ENCODE data around the gene WDHD1. TPM values are rescaled to one million over a fixed set of nuclear protein-coding genes. Genes with fewer than 3 reads are reported as not detected.
"Not testable (repeated sequence)": the region's sequence is repeated elsewhere in the genome, so short reads cannot be mapped to it uniquely, and the experiment has no call there.

The WDHD1 gene
- total and polyA plus RNA-seq, 10 donors = 1.4 to 6.3 (median 3.8) TPM

DNA sequence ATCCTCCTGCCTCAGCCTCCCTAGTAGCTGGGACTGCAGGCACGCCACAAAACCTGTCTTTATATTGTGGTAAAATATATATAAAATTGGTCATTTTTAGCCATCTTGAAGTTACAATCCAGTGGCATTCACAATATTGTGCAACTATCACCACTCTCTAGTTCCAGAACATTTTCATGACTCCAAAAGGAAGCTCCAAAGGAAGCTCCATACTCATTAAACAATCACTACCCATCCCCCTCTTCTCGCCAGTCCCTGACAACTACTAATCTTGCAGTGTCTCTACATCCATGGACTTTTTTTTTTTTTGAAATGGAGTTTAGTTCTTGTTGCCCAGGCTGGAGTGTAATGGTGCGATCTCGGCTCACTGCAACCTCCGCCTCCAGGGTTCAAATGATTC is 127.3 kb downstream of the WDHD1 start:
- H3K27ac ChIP-seq = peak overlapping the region in 1 of 8 donors; percentile 90
- no peaks in the 10 kb centered on the region for H3K9me3 ChIP-seq
- DNase-seq = no peak
- H3K27me3 ChIP-seq (replicated peaks in 1 of 7) = no peaks in the 10 kb centered on the region
- no peaks in the 10 kb centered on the region for H3K36me3 ChIP-seq
- no peak for TF ChIP-seq CTCF (IDR thresholded peaks at IDR 0.05 in 8 of 11, conservative IDR thresholded peaks at IDR 0.05 in 3 of 11)
- TF ChIP-seq POLR2AphosphoS5 (IDR thresholded peaks at IDR 0.05) = no peak
- TF ChIP-seq POLR2A (IDR thresholded peaks at IDR 0.05) = no peak
- H3K4me1 ChIP-seq = peaks cover 5 to 54% (median 30%) of the 10 kb centered on the region in 6 donors
- intact Hi-C loops (cut with DNase I; ENCODE audit: low total_unique reads) = no loop called here
- H3K4me3 ChIP-seq = no peak overlapping the region
- WGBS, 5 donors = 93 to 100% (median 95%) methylated on average over 5 of the region's 5 CpGs

GRCh38 chr14:54897809-54898555 is 128.9 kb downstream of the WDHD1 start:
- DNase-seq; H3K27ac ChIP-seq; H3K27me3 ChIP-seq (replicated peaks in 1 of 7); H3K4me3 ChIP-seq; intact Hi-C loops (cut with DNase I; ENCODE audit: low total_unique reads); H3K9me3 ChIP-seq; H3K36me3 ChIP-seq: not testable (repeated sequence)
- WGBS, 5 donors = 90 to 96% (median 94%) methylated on average over 5 of the region's 5 CpGs
- H3K4me1 ChIP-seq = peaks cover 5 to 56% (median 26%) of the 10 kb centered on the region in 6 donors

DNA sequence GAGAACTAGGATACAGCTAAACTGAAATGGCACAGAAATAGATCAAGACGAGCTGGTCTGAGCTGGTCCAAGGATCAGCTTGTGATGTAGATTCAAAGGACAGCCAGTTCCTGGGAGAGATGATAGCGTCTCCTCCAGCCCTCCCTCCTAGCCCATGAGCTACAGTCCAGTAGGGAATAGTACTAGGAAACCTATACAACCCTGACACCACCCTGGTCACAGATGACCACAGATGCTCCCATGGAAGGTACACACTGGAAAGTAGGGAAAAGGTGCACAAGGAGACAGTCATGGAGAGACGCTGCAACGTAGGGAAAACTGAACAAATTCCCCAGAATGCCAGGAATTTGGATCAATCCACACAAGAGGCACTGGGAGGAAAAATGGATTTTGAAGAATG is 131.2 kb downstream of the WDHD1 start:
- H3K27ac ChIP-seq = no peak overlapping the region

GRCh38 chr14:54894995-54895394 is 131.9 kb downstream of the WDHD1 start:
- peaks cover 0 to 67% (median 18%) of the 10 kb centered on the region in 6 donors for H3K4me1 ChIP-seq
- no peak for TF ChIP-seq POLR2AphosphoS5 (IDR thresholded peaks at IDR 0.05)
- 59 to 77% (median 74%) methylated on average over 3 of the region's 3 CpGs for WGBS, 5 donors
- intact Hi-C loops (cut with DNase I; ENCODE audit: low total_unique reads) = no loop called here
- H3K27ac ChIP-seq = no peak overlapping the region
- no peaks in the 10 kb centered on the region for H3K9me3 ChIP-seq
- DNase-seq = no peak
- H3K27me3 ChIP-seq (replicated peaks in 1 of 7) = no peaks in the 10 kb centered on the region
- H3K4me3 ChIP-seq = no peak overlapping the region
- no peaks in the 10 kb centered on the region for H3K36me3 ChIP-seq

More for the DNA sequence above, 131.2 kb downstream of the WDHD1 start:
- WGBS, 5 donors = 72 to 91% (median 87%) methylated on average over 4 of the region's 4 CpGs
- peaks cover 0 to 67% (median 23%) of the 10 kb centered on the region in 6 donors for H3K4me1 ChIP-seq
- intact Hi-C loops (cut with DNase I; ENCODE audit: low total_unique reads) = no loop called here
- H3K36me3 ChIP-seq = no peaks in the 10 kb centered on the region
- H3K9me3 ChIP-seq = no peaks in the 10 kb centered on the region
- H3K4me3 ChIP-seq = no peak overlapping the region
- no peak for TF ChIP-seq CTCF (IDR thresholded peaks at IDR 0.05 in 8 of 11, conservative IDR thresholded peaks at IDR 0.05 in 3 of 11)
- no peak for TF ChIP-seq POLR2AphosphoS5 (IDR thresholded peaks at IDR 0.05)
- TF ChIP-seq POLR2A (IDR thresholded peaks at IDR 0.05) = no peak
- H3K27me3 ChIP-seq (replicated peaks in 1 of 7) = no peaks in the 10 kb centered on the region
- DNase-seq = no peak

DNA sequence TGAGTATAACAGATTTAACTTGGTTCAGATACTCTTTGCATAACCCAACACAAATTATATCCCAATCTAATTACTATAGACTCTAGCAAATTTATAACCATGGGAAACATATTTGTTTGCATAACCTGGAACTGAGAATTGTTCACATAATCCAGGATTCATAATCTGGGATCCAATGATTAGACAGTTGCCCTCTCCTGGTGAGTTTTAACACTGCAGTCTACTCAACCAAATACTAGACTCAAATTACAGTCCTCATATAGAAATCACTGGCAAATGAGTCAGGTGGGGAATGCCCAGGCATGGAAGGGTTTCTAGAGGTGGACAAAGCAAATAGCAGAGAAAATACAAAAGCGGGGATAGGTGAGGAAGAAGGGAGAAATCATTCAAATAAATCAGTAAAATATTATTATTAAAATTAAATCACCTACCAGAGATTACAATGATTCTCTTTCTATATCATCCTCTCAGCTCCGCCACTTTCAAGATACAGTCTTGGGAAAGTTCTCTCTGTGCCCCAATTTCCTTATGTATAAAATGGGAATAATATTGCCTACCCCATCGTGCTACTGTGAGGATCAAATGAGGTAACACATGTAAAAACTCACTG is 133.6 kb downstream of the WDHD1 start:
- H3K27me3 ChIP-seq (replicated peaks in 1 of 7) = no peaks in the 10 kb centered on the region
- no peak for DNase-seq
- intact Hi-C loops (cut with DNase I; ENCODE audit: low total_unique reads) = no loop called here
- no peaks in the 10 kb centered on the region for H3K9me3 ChIP-seq
- peak; percentile 40 to 79 (median 71) for TF ChIP-seq CTCF (IDR thresholded peaks at IDR 0.05 in 8 of 11, conservative IDR thresholded peaks at IDR 0.05 in 3 of 11)
- no peak for TF ChIP-seq POLR2AphosphoS5 (IDR thresholded peaks at IDR 0.05)
- no peak overlapping the region for H3K27ac ChIP-seq
- no peaks in the 10 kb centered on the region for H3K36me3 ChIP-seq
- 73 to 84% (median 76%) methylated on average over 3 of the region's 3 CpGs for WGBS, 5 donors
- H3K4me1 ChIP-seq = peaks cover 0 to 53% (median 8%) of the 10 kb centered on the region in 6 donors
- no peak overlapping the region for H3K4me3 ChIP-seq
